Left lung (tissue), 10 donors: ENCODE results near the gene MAML2. TPM values are rescaled to one million over a fixed set of nuclear protein-coding genes. Genes with fewer than 3 reads are reported as not detected.

Source experiments
- ATAC-seq: fragments of 200-7000 bp; cut with Tn5 transposase; one replicate; pipeline ENCODE4 v1.9.1; 2020; ENCODE audit warnings: moderate library complexity
- DNase-seq, 4 donors: peaks; one replicate each; pipeline ENCODE4 v3.0.0-alpha.2; 2013 to 2020
- H3K27ac ChIP-seq, 2 donors: fragments of 200-600 bp; sonication (generic) in 1 of 2; one replicate each; pipeline versions ENCODE4 v1.5.0 to v1.8.0; 2020 to 2021
- H3K27me3 ChIP-seq, 2 donors: fragments of 200-600 bp; sonication (generic) in 1 of 2; one replicate each; pipeline versions ENCODE4 v1.5.0 to v1.8.0; 2020 to 2021
- H3K36me3 ChIP-seq, 2 donors: fragments of 200-600 bp; sonication (generic) in 1 of 2; one replicate each; pipeline versions ENCODE4 v1.5.0 to v1.8.0; 2020 to 2021
- H3K4me1 ChIP-seq, 2 donors: fragments of 200-600 bp; one replicate each; pipeline ENCODE4 v1.8.0; 2021
- H3K4me3 ChIP-seq, 2 donors: fragments of 200-600 bp; sonication (generic) in 1 of 2; one replicate each; pipeline versions ENCODE4 v1.5.0 to v1.8.0; 2020 to 2021; ENCODE audit warnings: mild to moderate bottlenecking in 1 of 2
- H3K9me3 ChIP-seq, 2 donors: fragments of 200-600 bp; sonication (generic) in 1 of 2; one replicate each; pipeline versions ENCODE4 v1.5.0 to v1.8.0; 2020 to 2021
- intact Hi-C, 2 donors: fragments of 100-400 bp; cut with DNase I; formaldehyde crosslinking; loops; one replicate each; pipeline versions ENCODE4 v1.11.2 to v1.14.2; 2022
- polyA plus RNA-seq, 6 donors: library from polyadenylated mRNA; unstranded; fragments of 120-200 nt; gene quantifications; one replicate each; pipeline ENCODE4 v1.2.1, GENCODE V29; 2013; ENCODE audit not compliant: insufficient read length in 6 of 6
- total RNA-seq, 2 donors: library from RNA; stranded (reverse); fragmentation: NEBNext Ultra II Directional; extraction: Animal tissue kit (Norgen Biotek cat#: 25700); gene quantifications; one replicate each; pipeline ENCODE4 v1.2.1, GENCODE V29; 2021
- TF ChIP-seq, protein P1 (sequence below), 2 donors: fragments of 200-600 bp; sonication (generic) in 1 of 2; IDR thresholded peaks; one replicate each; pipeline versions ENCODE4 v1.5.0 to v1.8.0; 2021; ENCODE audit warnings: antibody characterized with exemption in 2 of 2
- donor health status: DM: no; HTN: yes; CAD: no.
- donor health status: DM: no; HTN: no; CAD: no.

MAML2 gene
- total and polyA plus RNA-seq, 8 donors, result 18.7 to 44.0 (median 36.6) TPM

DNA sequence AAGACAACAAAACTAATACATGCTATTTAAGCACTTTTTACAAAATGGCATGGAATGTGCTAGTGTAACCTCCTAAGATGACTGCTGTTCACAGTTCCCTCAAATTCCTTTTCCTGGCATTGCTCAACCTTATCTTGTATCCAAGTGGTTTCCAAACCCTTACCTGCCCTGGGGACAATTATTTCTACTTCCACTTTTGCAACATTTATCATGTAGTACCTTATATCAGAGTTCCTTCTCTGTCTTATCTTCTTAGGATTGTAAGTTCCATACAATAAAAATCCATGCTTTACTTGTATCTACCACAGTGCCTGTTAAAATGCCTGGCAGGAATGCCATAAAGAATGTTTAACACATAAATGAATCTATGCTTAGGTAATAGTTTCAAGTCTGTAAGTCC lies 309.9 kb downstream of the MAML2 start:
- peaks cover 7 to 20% of the 10 kb centered on the region in 2 donors for H3K4me1 ChIP-seq
- DNase-seq (no peak), ATAC-seq (peak; percentile 70)
- H3K36me3 ChIP-seq, result no peaks in the 10 kb centered on the region
- no peaks in the 10 kb centered on the region for H3K9me3 ChIP-seq
- H3K27ac ChIP-seq, result peak overlapping the region in 1 of 2 donors; percentile 15
- intact Hi-C loops, result no loop called here
- no peak overlapping the region for H3K4me3 ChIP-seq
- no peaks in the 10 kb centered on the region for H3K27me3 ChIP-seq
- TF ChIP-seq, protein P1, sequence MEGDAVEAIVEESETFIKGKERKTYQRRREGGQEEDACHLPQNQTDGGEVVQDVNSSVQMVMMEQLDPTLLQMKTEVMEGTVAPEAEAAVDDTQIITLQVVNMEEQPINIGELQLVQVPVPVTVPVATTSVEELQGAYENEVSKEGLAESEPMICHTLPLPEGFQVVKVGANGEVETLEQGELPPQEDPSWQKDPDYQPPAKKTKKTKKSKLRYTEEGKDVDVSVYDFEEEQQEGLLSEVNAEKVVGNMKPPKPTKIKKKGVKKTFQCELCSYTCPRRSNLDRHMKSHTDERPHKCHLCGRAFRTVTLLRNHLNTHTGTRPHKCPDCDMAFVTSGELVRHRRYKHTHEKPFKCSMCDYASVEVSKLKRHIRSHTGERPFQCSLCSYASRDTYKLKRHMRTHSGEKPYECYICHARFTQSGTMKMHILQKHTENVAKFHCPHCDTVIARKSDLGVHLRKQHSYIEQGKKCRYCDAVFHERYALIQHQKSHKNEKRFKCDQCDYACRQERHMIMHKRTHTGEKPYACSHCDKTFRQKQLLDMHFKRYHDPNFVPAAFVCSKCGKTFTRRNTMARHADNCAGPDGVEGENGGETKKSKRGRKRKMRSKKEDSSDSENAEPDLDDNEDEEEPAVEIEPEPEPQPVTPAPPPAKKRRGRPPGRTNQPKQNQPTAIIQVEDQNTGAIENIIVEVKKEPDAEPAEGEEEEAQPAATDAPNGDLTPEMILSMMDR (IDR thresholded peaks at IDR 0.05), result no peak

DNA sequence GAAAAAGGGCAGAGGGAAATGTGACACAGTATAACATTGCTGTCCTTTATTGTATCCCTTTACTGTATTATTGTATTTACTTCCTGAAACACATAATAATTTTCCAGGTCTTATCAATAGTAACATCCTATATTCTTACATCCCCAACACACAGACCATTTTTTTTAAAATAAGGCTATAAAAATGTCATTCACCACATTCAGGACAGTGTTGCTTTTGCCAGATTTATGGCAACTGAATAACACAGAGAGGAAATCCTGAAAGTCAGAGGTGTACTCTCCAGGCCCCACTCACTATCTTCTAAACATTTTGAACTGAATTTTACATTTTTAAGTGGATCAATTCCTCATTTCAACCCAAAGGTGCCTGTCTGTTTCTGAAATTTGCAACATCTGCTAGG lies 314.2 kb downstream of the MAML2 start:
- H3K4me3 ChIP-seq, result no peak overlapping the region
- peaks cover 0 to 6% of the 10 kb centered on the region in 2 donors for H3K4me1 ChIP-seq
- intact Hi-C loops, result no loop called here
- TF ChIP-seq, protein P1 (IDR thresholded peaks at IDR 0.05), result no peak
- no peaks in the 10 kb centered on the region for H3K27me3 ChIP-seq
- no peaks in the 10 kb centered on the region for H3K36me3 ChIP-seq
- no peak overlapping the region for H3K27ac ChIP-seq
- no peaks in the 10 kb centered on the region for H3K9me3 ChIP-seq
- ATAC-seq, result no peak
- DNase-seq, result no peak

DNA sequence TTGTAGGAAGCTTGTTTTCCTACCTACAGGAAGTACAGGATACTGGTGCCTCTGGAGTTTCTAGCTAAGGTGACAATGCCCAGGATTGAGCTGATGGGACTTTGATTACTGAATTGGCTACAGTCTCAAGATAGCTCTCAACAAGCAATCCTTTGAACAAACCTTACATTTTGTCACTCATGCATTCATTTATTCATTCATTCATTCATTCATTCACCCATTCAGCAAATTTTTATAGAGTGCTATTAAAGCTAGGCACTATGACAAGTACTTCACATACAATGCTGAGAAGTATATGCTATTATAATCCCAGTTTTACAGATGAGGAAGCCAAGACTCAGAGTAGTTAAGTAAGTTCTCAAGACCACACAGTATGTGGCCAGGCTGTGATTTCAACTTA lies 316.0 kb downstream of the MAML2 start:
- intact Hi-C loops, result no loop called here
- no peaks in the 10 kb centered on the region for H3K27me3 ChIP-seq
- DNase-seq, result no peak
- TF ChIP-seq, protein P1 (IDR thresholded peaks at IDR 0.05), result no peak
- H3K27ac ChIP-seq, result no peak overlapping the region
- no peaks in the 10 kb centered on the region for H3K9me3 ChIP-seq
- H3K36me3 ChIP-seq, result no peaks in the 10 kb centered on the region
- H3K4me1 ChIP-seq, result no peaks in the 10 kb centered on the region
- no peak overlapping the region for H3K4me3 ChIP-seq
- no peak for ATAC-seq

DNA sequence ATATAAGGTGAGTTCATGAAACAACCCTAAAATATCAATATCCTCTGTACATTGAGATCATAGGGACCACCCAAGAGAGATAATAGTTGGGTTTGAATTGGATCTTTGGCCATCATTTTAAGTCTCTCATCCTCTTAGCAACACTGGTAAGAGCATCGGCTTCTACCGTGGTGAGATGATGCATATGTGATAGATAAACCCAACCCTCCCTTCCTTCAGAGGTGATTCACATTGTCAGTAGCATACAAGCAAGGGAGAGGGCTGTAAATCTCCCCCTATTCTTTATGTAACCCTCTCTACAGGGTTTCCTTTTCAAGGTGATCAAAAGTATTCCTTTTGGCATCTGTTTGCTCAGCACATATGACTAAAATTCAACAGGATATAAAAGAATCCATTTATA lies 316.7 kb downstream of the MAML2 start:
- no peaks in the 10 kb centered on the region for H3K36me3 ChIP-seq
- no peak overlapping the region for H3K4me3 ChIP-seq
- H3K9me3 ChIP-seq, result no peaks in the 10 kb centered on the region
- TF ChIP-seq, protein P1 (IDR thresholded peaks at IDR 0.05), result no peak
- DNase-seq (no peak), ATAC-seq (no peak)
- no peaks in the 10 kb centered on the region for H3K4me1 ChIP-seq
- H3K27me3 ChIP-seq, result no peaks in the 10 kb centered on the region
- no peak overlapping the region for H3K27ac ChIP-seq
- intact Hi-C loops, result no loop called here

DNA sequence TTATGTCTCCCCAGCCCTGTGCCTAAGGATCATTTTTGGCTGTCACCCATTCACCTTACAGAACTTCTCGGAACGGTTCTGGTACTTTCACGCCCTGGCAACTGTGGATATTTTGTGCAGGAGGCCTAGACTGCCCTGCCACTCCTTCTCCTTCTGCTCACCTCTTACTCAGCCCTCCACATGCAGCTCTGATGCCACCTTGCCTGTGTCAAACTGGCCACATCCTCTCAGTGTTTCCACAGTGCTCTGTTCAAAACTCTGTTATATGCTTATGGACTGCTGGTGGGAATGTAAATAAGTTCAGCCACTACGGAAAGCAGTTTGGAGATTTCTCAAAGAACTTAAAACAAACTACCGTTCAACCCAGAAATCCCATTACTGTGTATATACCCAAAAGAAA lies 318.3 kb downstream of the MAML2 start:
- Histone ChIP-seq H3K36me3 (no peaks in the 10 kb centered on the region), H3K27me3 (no peaks in the 10 kb centered on the region), H3K9me3 (no peaks in the 10 kb centered on the region), H3K4me1 (no peaks in the 10 kb centered on the region), H3K27ac (no peak overlapping the region), H3K4me3 (no peak overlapping the region)
- intact Hi-C loops, result no loop called here
- ATAC-seq, result no peak
- TF ChIP-seq, protein P1 (IDR thresholded peaks at IDR 0.05), result no peak
- DNase-seq, result no peak
